OCI-LY3 (cell line): Measurements from ENCODE around the gene AKAP7.
"Not testable (repeated sequence)": the region's sequence is repeated elsewhere in the genome, so short reads cannot be mapped to it uniquely, and the experiment has no call there.

Experiments used
- H2AFZ ChIP-seq: fragments of 200-600, 300-600 bp; shearing (Covaris generic); 2 replicates; pipeline ENCODE4 v1.6.0; 2014; ENCODE audit warnings: antibody characterized with exemption, low read depth, low read length
- H3K27ac ChIP-seq: fragments of 200-600, 300-600 bp; sonication (generic); 2 replicates; pipeline ENCODE4 v1.5.1; 2014; ENCODE audit warnings: mild to moderate bottlenecking, low read length, moderate library complexity, mixed read lengths
- H3K27me3 ChIP-seq: fragments of 200-600, 300-600 bp; sonication (generic); 2 replicates; pipeline ENCODE4 v1.6.1; 2014; ENCODE audit warnings: low read depth, low read length, mixed read lengths
- H3K36me3 ChIP-seq: fragments of 200-600, 300-600 bp; sonication (generic); replicated peaks from 2 replicates; pipeline ENCODE3; 2014; ENCODE audit warnings: low read depth, low read length, mixed read lengths
- H3K4me1 ChIP-seq: fragments of 300-600, 200-600 bp; sonication (generic); 2 replicates; pipeline ENCODE4 v1.6.1; 2014; ENCODE audit warnings: low read length, mixed read lengths
- H3K4me2 ChIP-seq: fragments of 200-600, 300-600 bp; sonication (generic); 2 replicates; pipeline ENCODE4 v1.6.1; 2014; ENCODE audit warnings: low read length, mixed read lengths
- H3K4me3 ChIP-seq: fragments of 300-600, 200-600 bp; sonication (generic); 2 replicates; pipeline ENCODE4 v1.5.1; 2014; ENCODE audit warnings: antibody characterized with exemption, mild to moderate bottlenecking, low read length, moderate library complexity
- H3K79me2 ChIP-seq: fragments of 300-600, 200-600 bp; shearing (Covaris generic); 2 replicates; pipeline ENCODE4 v1.6.1; 2014; ENCODE audit warnings: mild to moderate bottlenecking, low read length, mixed read lengths
- H3K9ac ChIP-seq: fragments of 300-600, 200-600 bp; shearing (Covaris generic); 2 replicates; pipeline ENCODE4 v1.6.0; 2014; ENCODE audit warnings: mild to moderate bottlenecking, low read length, moderate library complexity
- H3K9me3 ChIP-seq: fragments of 200-600, 300-600 bp; shearing (Covaris generic); 2 replicates; pipeline ENCODE4 v1.6.1; 2014; ENCODE audit warnings: low read length, mixed read lengths; ENCODE audit not compliant: insufficient read depth
- H4K20me1 ChIP-seq: fragments of 200-600, 300-600 bp; sonication (generic); 2 replicates; pipeline ENCODE4 v1.6.1; 2016; ENCODE audit warnings: low read length, mixed read lengths; ENCODE audit not compliant: insufficient read depth
- CTCF ChIP-seq: fragments of 200-600, 300-600 bp; sonication (generic); IDR thresholded peaks from 2 replicates; pipeline ENCODE4 v1.5.1; 2014; ENCODE audit warnings: antibody characterized with exemption, low read length, low read depth
- EZH2phosphoT487 ChIP-seq: fragments of 200-600 bp; shearing (Covaris generic); IDR thresholded peaks from 2 replicates; pipeline ENCODE4 v1.6.1; 2018; ENCODE audit warnings: antibody characterized with exemption, mixed run types, low read depth

Gene AKAP7

GRCh38 chr6:131135244-131136020 lies at the start of gene AKAP7:
Gene AKAP7 (plus strand): TSS chr6:131135467. CDS start chr6:131135764, 297 bp downstream.
- H3K27me3 ChIP-seq = no peaks in the 10 kb centered on the region
- no peaks in the 10 kb centered on the region for H3K79me2 ChIP-seq
- H4K20me1 ChIP-seq = no peaks in the 10 kb centered on the region
- no peaks in the 10 kb centered on the region for H3K36me3 ChIP-seq
- H2AFZ ChIP-seq = no peak within 1 kb of the TSS
- no peaks in the 10 kb centered on the region for H3K9me3 ChIP-seq
- no peak within 1 kb of the TSS for H3K27ac ChIP-seq
- no peak within 1 kb of the TSS for H3K4me2 ChIP-seq
- no peak within 1 kb of the TSS for H3K9ac ChIP-seq
- H3K4me1 ChIP-seq = no peaks in the 10 kb centered on the region
- no peak within 1 kb of the TSS for H3K4me3 ChIP-seq
- TF ChIP-seq EZH2phosphoT487 (no peak), CTCF (no peak)

GRCh38 chr6:131090339-131090738 lies 44.9 kb upstream of the AKAP7 start:
- not testable (repeated sequence) for H3K36me3 ChIP-seq, H3K4me3 ChIP-seq, H3K27me3 ChIP-seq, H3K4me2 ChIP-seq, H3K9me3 ChIP-seq, H3K9ac ChIP-seq, H3K4me1 ChIP-seq, H4K20me1 ChIP-seq, H2AFZ ChIP-seq, H3K79me2 ChIP-seq, H3K27ac ChIP-seq

GRCh38 chr6:131091944-131092343 lies 43.3 kb upstream of the AKAP7 start:
- H3K9ac ChIP-seq, H3K9me3 ChIP-seq, H3K4me2 ChIP-seq, H3K4me3 ChIP-seq, H3K27ac ChIP-seq, H2AFZ ChIP-seq, H3K36me3 ChIP-seq, H3K4me1 ChIP-seq, H4K20me1 ChIP-seq, H3K27me3 ChIP-seq, H3K79me2 ChIP-seq: not testable (repeated sequence)

- H3K36me3 ChIP-seq = no peaks in the 10 kb centered on the region
- no peaks in the 10 kb centered on the region for H3K27me3 ChIP-seq
- no peak overlapping the region for H3K9ac ChIP-seq
- H4K20me1 ChIP-seq = no peaks in the 10 kb centered on the region
- TF ChIP-seq CTCF (no peak), EZH2phosphoT487 (no peak)
- no peak overlapping the region for H3K4me2 ChIP-seq
- no peak overlapping the region for H2AFZ ChIP-seq
- no peaks in the 10 kb centered on the region for H3K79me2 ChIP-seq
- H3K9me3 ChIP-seq = no peaks in the 10 kb centered on the region
- no peak overlapping the region for H3K4me3 ChIP-seq
- no peak overlapping the region for H3K27ac ChIP-seq
- H3K4me1 ChIP-seq = no peaks in the 10 kb centered on the region
These were observed 41.9 kb upstream of the AKAP7 start for GRCh38 chr6:131093334-131093733.

- H3K4me1 ChIP-seq = no peaks in the 10 kb centered on the region
- H3K9ac ChIP-seq = no peak overlapping the region
- H2AFZ ChIP-seq = no peak overlapping the region
- H3K79me2 ChIP-seq = no peaks in the 10 kb centered on the region
- no peaks in the 10 kb centered on the region for H4K20me1 ChIP-seq
- H3K4me3 ChIP-seq = no peak overlapping the region
- H3K27ac ChIP-seq = no peak overlapping the region
- TF ChIP-seq CTCF = no peak
- TF ChIP-seq EZH2phosphoT487 = no peak
- H3K27me3 ChIP-seq = no peaks in the 10 kb centered on the region
- no peak overlapping the region for H3K4me2 ChIP-seq
- H3K36me3 ChIP-seq = no peaks in the 10 kb centered on the region
- no peaks in the 10 kb centered on the region for H3K9me3 ChIP-seq
These were observed 38.5 kb upstream of the AKAP7 start for GRCh38 chr6:131096786-131097185.
